Measurements from ENCODE around the gene UROD.

DNA sequence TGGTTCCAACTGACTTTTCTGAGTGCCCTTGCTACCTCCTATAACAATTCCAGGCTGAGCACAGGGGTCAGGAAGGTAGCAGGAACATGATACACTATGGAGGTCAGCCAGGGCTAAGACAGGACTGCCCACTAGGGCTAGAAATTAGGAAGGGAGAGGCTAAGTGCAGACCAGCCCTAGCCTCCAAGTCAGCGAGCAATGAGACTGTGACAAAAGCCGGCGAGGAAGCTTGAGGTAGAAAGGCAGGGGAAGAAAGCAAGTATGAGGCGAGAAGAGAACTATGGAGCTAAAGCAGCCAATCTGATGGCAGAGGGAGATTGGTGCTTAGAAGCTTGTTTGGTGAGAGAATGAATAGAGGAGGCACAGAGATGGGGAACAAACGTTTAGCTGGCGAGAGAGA lies 4.7 kb downstream of the UROD start:
- TF ChIP-seq, protein P1, sequence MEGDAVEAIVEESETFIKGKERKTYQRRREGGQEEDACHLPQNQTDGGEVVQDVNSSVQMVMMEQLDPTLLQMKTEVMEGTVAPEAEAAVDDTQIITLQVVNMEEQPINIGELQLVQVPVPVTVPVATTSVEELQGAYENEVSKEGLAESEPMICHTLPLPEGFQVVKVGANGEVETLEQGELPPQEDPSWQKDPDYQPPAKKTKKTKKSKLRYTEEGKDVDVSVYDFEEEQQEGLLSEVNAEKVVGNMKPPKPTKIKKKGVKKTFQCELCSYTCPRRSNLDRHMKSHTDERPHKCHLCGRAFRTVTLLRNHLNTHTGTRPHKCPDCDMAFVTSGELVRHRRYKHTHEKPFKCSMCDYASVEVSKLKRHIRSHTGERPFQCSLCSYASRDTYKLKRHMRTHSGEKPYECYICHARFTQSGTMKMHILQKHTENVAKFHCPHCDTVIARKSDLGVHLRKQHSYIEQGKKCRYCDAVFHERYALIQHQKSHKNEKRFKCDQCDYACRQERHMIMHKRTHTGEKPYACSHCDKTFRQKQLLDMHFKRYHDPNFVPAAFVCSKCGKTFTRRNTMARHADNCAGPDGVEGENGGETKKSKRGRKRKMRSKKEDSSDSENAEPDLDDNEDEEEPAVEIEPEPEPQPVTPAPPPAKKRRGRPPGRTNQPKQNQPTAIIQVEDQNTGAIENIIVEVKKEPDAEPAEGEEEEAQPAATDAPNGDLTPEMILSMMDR (IDR thresholded peaks at IDR 0.05; ENCODE audit: low read depth, low read length, missing input control): no peak
- TF ChIP-seq, protein P2, sequence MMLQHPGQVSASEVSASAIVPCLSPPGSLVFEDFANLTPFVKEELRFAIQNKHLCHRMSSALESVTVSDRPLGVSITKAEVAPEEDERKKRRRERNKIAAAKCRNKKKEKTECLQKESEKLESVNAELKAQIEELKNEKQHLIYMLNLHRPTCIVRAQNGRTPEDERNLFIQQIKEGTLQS (IDR thresholded peaks at IDR 0.05): no peak
- no peak for TF ChIP-seq YY1 (IDR thresholded peaks at IDR 0.05)
- TF ChIP-seq, protein P3, sequence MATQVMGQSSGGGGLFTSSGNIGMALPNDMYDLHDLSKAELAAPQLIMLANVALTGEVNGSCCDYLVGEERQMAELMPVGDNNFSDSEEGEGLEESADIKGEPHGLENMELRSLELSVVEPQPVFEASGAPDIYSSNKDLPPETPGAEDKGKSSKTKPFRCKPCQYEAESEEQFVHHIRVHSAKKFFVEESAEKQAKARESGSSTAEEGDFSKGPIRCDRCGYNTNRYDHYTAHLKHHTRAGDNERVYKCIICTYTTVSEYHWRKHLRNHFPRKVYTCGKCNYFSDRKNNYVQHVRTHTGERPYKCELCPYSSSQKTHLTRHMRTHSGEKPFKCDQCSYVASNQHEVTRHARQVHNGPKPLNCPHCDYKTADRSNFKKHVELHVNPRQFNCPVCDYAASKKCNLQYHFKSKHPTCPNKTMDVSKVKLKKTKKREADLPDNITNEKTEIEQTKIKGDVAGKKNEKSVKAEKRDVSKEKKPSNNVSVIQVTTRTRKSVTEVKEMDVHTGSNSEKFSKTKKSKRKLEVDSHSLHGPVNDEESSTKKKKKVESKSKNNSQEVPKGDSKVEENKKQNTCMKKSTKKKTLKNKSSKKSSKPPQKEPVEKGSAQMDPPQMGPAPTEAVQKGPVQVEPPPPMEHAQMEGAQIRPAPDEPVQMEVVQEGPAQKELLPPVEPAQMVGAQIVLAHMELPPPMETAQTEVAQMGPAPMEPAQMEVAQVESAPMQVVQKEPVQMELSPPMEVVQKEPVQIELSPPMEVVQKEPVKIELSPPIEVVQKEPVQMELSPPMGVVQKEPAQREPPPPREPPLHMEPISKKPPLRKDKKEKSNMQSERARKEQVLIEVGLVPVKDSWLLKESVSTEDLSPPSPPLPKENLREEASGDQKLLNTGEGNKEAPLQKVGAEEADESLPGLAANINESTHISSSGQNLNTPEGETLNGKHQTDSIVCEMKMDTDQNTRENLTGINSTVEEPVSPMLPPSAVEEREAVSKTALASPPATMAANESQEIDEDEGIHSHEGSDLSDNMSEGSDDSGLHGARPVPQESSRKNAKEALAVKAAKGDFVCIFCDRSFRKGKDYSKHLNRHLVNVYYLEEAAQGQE (IDR thresholded peaks at IDR 0.05): no peak

Measured in liver (tissue), 3 donors.